AG20443 (cell line): ENCODE measurements around the gene ACTN1.

Experiments
- DNase-seq: peaks from one replicate; pipeline ENCODE4 v3.0.0; 2012; ENCODE audit warnings: low spot score, mixed read lengths

Gene ACTN1

DNA sequence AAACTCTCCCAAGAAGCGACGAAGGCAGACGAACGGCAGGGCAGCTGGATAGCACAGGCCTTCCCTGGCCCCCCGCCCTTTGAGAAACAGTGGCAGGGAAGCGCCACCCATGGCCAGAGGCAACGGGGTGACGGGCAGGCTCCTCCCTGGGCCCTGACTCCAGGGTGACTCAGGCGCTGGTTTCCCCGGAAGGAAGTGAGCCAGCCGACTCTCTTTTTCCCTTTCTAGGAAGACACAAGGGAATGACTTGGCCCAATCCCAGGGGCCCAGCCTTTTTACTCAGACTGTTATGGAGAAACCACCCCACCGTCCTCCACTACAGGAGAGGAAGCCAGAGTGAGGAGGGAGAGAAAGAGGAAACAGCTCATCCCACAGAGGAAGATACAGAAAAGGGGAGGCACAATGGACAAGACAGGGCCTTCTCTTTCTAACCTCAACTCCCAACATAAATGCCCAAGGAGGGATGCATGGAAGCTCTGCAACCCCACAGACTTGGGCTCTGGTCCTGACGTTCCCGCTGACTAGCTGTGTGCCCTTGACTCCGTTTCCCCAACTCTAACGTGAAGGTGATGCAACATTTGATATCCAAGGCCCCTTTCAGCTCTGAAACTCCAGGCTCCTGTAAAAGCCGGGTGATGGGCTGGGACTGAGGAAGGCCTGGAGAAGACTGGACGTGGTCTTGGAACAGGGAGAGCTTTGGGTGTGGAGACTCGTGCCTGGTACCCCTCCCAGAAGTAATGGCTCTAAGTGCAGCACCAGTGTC lies 27.9 kb downstream of the ACTN1 start:
- DNase-seq = peak; percentile 69

DNA sequence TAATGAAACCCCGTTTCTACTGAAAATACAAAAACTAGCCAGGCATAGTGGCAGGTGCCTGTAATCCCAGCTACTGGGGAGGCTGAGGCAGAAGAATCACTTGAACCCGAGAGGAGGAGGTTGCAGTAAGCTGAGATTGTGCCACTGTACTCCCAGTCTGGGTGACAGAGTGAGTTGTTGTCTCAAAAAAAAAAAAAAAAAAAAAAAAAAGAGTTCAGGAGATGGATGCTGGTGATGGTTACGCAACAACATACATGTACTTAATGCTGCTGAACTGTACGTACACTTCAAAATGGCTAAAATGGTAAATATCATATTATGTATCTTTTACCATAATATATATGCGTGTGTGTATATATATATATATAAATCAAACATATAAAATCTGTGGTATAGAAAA lies 29.0 kb downstream of the ACTN1 start:
- no peak for DNase-seq

GRCh38 chr14:68949601-68949965 lies 29.5 kb downstream of the ACTN1 start:
- DNase-seq = no peak

- no peak for DNase-seq
Observed at GRCh38 chr14:68948686-68949600, 30.2 kb downstream of the ACTN1 start.

DNA sequence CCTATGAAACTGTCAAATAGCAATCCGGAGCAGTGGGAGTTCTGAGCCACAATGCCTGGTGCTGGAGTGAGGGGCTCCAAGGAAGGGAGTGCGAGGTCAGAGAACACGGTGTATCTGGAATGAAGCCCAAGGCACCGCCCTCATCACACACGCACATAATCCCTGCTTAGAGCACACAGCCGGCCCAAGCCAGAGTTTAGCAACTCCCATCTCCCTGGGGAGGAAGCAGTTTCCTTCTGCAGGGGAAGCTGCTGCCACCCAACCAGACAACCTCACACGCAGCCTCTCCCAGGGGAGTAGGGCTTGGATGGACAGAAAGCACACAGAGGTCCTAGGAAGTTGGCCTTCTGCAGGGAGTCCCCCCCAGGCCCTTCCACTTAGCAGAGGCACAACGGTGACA lies 31.3 kb downstream of the ACTN1 start:
- DNase-seq = no peak

- DNase-seq = no peak
Observed at GRCh38 chr14:68946489-68946822, 32.6 kb downstream of the ACTN1 start.

DNA sequence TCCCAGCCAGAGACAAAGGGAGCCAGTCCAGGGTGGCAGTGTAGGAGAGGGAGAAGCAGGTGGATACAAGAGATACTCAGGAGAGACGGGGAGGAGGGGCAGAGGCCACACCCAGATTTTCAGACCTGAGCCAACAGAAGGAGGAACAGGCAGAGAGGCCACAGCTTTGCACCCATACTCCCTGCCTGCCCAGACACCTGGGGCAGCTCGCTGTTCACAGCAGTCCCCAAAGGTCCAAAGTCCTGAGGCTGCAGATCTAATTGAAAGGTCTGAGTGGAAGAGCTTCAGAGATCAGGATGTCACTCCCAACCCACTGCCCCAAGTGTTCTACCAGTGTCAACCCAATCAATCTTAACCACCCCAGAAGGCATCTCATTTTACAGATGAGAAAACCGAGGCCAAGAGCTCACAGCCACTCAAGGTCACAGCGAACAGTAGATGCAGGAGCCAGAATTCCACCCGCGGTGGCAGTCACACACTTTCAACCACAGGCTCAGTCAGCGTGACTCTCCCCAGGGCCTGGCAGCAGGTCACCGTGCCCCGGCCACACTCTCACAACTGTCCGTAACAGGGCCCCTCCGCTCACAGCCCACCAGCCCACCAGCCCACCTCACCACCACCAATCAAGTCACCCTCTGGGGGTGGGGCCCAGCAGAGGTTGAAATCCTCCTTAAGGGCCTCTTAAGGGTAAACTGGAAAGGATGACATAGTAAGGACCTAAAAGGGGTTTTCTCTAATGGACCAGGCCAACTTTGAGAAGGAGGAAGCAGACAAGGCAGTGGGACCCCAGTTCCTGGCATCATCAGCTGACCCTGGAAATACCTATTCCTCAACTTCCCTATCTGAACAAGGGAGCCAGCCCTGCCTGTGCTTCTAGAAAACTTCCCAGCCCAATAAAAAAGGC lies 33.3 kb downstream of the ACTN1 start:
- DNase-seq = no peak

- no peak for DNase-seq
Observed at GRCh38 chr14:68945190-68945584, 33.9 kb downstream of the ACTN1 start.

- DNase-seq = no peak
Observed at GRCh38 chr14:68944162-68944561, 34.9 kb downstream of the ACTN1 start.

DNA sequence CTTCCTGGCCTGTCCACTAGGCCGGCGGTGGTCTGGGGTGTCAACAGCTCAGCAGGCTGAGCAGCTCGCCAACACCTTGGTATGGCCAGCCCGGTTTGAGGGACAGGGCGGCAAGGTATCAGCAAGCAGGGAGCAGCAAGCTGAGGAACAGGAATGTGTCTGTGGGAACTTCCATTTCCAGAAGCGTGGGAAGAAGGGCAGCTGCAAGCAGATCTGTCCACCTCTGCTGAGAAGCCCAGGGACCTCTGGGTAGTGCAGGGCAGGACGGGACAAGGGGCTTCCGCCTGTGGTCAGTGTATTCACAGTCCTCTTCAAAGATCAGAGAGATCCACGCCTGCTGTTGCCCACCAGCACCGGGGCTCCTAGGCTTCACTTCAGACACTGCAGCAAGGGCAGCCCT lies 36.0 kb downstream of the ACTN1 start:
- no peak for DNase-seq

- no peak for DNase-seq
Observed at GRCh38 chr14:68942296-68943035, 36.6 kb downstream of the ACTN1 start.

GRCh38 chr14:68941820-68942219 lies 37.3 kb downstream of the ACTN1 start:
- DNase-seq = peak; percentile 83

DNA sequence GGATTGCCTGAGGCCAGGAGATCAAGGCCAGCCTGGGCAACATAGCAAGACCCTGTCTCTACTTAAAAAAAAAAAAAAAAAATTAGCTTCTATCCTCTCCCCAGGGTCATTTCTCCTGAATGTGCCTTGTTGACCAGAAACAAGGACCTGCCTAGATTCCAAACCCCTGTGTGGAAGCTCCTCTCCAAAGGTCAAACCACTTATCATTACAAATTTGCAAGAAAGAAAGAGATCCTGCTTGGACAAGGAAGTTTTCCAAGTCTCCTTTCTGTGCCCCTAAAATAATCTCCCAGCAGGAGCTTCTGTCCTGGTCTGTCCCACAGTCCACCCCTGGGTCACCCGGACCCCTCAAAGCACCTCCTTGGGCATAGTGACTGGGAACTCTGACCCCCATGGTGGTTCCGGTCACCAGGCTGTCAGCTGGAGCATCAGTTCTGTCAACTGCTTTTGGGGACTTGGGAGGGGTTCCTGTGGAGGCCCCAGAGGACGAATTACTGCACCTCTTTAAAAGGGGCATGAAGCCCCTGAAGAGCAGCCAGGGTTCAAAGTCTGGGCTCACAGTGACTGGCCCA lies 38.4 kb downstream of the ACTN1 start:
- DNase-seq = no peak

- peak; percentile 90 for DNase-seq
Observed at GRCh38 chr14:68939893-68940613, 39.0 kb downstream of the ACTN1 start.

GRCh38 chr14:68939181-68939892 lies 39.8 kb downstream of the ACTN1 start:
- no peak for DNase-seq

GRCh38 chr14:68938271-68939150 lies 40.6 kb downstream of the ACTN1 start:
- DNase-seq = no peak

DNA sequence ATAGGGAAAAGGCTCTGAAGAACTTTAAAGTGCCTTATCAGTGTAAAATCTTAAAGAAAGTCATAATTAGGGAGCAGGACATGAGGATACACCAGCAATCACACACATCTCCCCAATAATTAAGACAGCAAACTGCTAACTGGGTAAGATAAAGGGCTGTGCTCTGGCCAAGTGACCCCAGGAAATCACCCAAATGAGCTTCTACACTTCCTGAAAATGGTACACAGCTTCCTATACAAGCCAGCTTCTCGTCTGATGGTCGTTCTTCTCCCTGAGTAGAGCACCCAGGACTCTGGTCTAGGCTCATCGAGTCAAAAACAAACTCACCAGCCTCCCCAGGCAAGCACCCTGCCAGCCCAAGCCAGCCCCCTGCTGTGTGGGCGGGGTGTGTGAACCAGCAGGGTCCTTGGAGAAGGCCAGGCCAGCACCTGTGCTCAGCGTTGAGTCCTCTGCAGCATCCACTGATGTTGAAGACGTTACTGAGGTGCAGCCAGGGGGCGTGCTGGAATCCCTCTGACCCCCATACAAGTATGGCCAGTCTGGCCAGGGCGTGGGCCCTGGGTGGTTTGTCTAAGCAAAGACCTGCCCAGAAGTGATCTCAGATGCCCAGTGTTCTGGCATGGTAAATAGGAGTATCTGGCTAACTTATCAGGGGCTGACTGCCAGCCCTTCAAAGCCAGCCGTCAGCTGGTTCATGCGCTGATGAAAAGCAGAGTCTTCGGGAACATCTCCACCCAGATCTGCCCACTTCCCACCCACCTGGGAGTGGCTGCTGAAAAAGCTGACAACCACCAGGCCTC lies 41.4 kb downstream of the ACTN1 start:
- DNase-seq = no peak

GRCh38 chr14:68936980-68937379 lies 42.1 kb downstream of the ACTN1 start:
- DNase-seq = no peak
